Caco-2 (cell line): ENCODE results near the gene TRIM2. TPM values are rescaled to one million over a fixed set of nuclear protein-coding genes. Genes with fewer than 3 reads are reported as not detected.

Experiments
- BruUV-seq: library from RNA; stranded (reverse); fragments of 400-500 nt; replicated peaks from 2 replicates; lab custom pipeline; 2021; lab: Mats Ljungman, UMichigan
- CTCF ChIA-PET: fragments of 300-600 bp; sonication (Branson Sonifier 250); formaldehyde crosslinking; loops from one replicate; lab custom pipeline; 2022; ENCODE audit warnings: antibody characterized with exemption; lab: Charles Lee
- POLR2A ChIA-PET: fragments of 300-600 bp; sonication (Branson Sonifier 250); formaldehyde crosslinking; loops from one replicate; lab custom pipeline; 2022; ENCODE audit warnings: antibody characterized with exemption; lab: Charles Lee
- DNase-seq, 2 experiments: peaks; one replicate each; pipeline versions ENCODE4 v3.0.0 to v3.0.0-alpha.2; 2020 to 2022
- H3K27me3 ChIP-seq: replicated peaks from 2 replicates; pipeline ENCODE4 v1.6.0; 2011; ENCODE audit warnings: low read length; ENCODE audit not compliant: control insufficient read depth, insufficient read depth
- H3K36me3 ChIP-seq: 2 replicates; pipeline ENCODE4 v1.5.1; 2011; ENCODE audit warnings: low read length; ENCODE audit not compliant: control insufficient read depth, insufficient read depth
- H3K4me1 ChIP-seq: fragments of 250-450 bp; sonication (Bioruptor Pico); 2 replicates; pipeline ENCODE4 v1.5.1; 2020; ENCODE audit warnings: mild to moderate bottlenecking
- H3K4me3 ChIP-seq: 2 replicates; pipeline ENCODE4 v1.5.1; 2011; ENCODE audit warnings: low read depth, mild to moderate bottlenecking, control low read depth, low read length
- H3K9me3 ChIP-seq: fragments of 250-450 bp; sonication (Bioruptor Pico); 2 replicates; pipeline ENCODE4 v1.5.1; 2020; ENCODE audit warnings: mild to moderate bottlenecking, moderate library complexity
- H3K27ac Mint-ChIP-seq: one replicate; pipeline ENCODE4 v1.8.0; 2022; ENCODE audit warnings: mixed read lengths; ENCODE audit not compliant: unreplicated experiment
- H3K27me3 Mint-ChIP-seq: one replicate; pipeline ENCODE4 v1.8.0; 2022; ENCODE audit warnings: mixed read lengths; ENCODE audit not compliant: insufficient read depth, unreplicated experiment
- H3K36me3 Mint-ChIP-seq: one replicate; pipeline ENCODE4 v1.8.0; 2022; ENCODE audit warnings: mild to moderate bottlenecking, mixed read lengths; ENCODE audit not compliant: insufficient read depth, unreplicated experiment
- H3K4me1 Mint-ChIP-seq: one replicate; pipeline ENCODE4 v1.8.0; 2022; ENCODE audit warnings: low read depth, mixed read lengths; ENCODE audit not compliant: unreplicated experiment
- H3K4me3 Mint-ChIP-seq: one replicate; pipeline ENCODE4 v1.8.0; 2022; ENCODE audit warnings: mild to moderate bottlenecking, moderate library complexity, mixed read lengths; ENCODE audit not compliant: unreplicated experiment
- H3K9me3 Mint-ChIP-seq: one replicate; pipeline ENCODE4 v1.8.0; 2022; ENCODE audit warnings: mixed read lengths; ENCODE audit not compliant: unreplicated experiment
- CTCF ChIP-seq, 2 experiments: fragments of 200-600 bp in 1 of 2; IDR thresholded peaks; 1 replicate in 1 of 2; 2 replicates in 1 of 2; pipeline versions ENCODE4 v1.5.1 to v1.8.0; 2011 to 2022; ENCODE audit warnings: antibody characterized with exemption in 1 of 2, control low read depth in 1 of 2, inconsistent platforms in 1 of 2, low read depth in 1 of 2, low read length in 1 of 2, mild to moderate bottlenecking in 1 of 2, moderate library complexity in 1 of 2; ENCODE audit not compliant: insufficient read depth in 1 of 2, severe bottlenecking in 1 of 2, unreplicated experiment in 1 of 2
- intact Hi-C: fragments of 100-400 bp; cut with micrococcal nuclease; formaldehyde crosslinking; loops from one replicate; pipeline ENCODE4 v1.10.0; 2022; ENCODE audit not compliant: unreplicated experiment
- total RNA-seq: library from RNA; stranded (reverse); gene quantifications from 2 replicates; pipeline ENCODE4 v1.2.3, GENCODE V29; 2022

The TRIM2 gene
- total RNA-seq, 1 experiment from 2014 or later: 62.3 TPM

GRCh38 chr4:153327247-153327646 lies 123.0 kb downstream of the TRIM2 start:
- intact Hi-C loops: no loop called here
- DNase-seq: no peak
- Mint-ChIP-seq H3K36me3 (no peaks in the 10 kb centered on the region), H3K4me1 (no peaks in the 10 kb centered on the region), H3K4me3 (no peak overlapping the region), H3K9me3 (no peaks in the 10 kb centered on the region), H3K27ac (no peak overlapping the region), H3K27me3 (no peaks in the 10 kb centered on the region)
- Histone ChIP-seq H3K4me3 (no peak overlapping the region), H3K9me3 (no peaks in the 10 kb centered on the region), H3K4me1 (no peaks in the 10 kb centered on the region), H3K36me3 (no peaks in the 10 kb centered on the region), H3K27me3 (no peaks in the 10 kb centered on the region)
- no TSS peak for BruUV-seq
- ChIA-PET CTCF (no interaction called here), POLR2A (no interaction called here)
- no peak for TF ChIP-seq CTCF (IDR thresholded peaks at IDR 0.05; ENCODE audit: insufficient read depth in 1 of 2, low read depth in 1 of 2, low read length in 1 of 2, severe bottlenecking in 1 of 2, unreplicated experiment in 1 of 2)

GRCh38 chr4:153332936-153333335 lies 128.7 kb downstream of the TRIM2 start:
- Mint-ChIP-seq H3K4me1 (no peaks in the 10 kb centered on the region), H3K27ac (no peak overlapping the region), H3K4me3 (no peak overlapping the region), H3K36me3 (peaks cover 6% of the 10 kb centered on the region), H3K9me3 (no peaks in the 10 kb centered on the region), H3K27me3 (no peaks in the 10 kb centered on the region)
- no peak for DNase-seq
- H3K4me3 ChIP-seq: no peak overlapping the region
- intact Hi-C loops: no loop called here
- CTCF ChIA-PET: no interaction called here
- no TSS peak for BruUV-seq
- no peaks in the 10 kb centered on the region for H3K4me1 ChIP-seq
- H3K27me3 ChIP-seq: no peaks in the 10 kb centered on the region
- POLR2A ChIA-PET: no interaction called here
- no peak for TF ChIP-seq CTCF (IDR thresholded peaks at IDR 0.05; ENCODE audit: insufficient read depth in 1 of 2, low read depth in 1 of 2, low read length in 1 of 2, severe bottlenecking in 1 of 2, unreplicated experiment in 1 of 2)
- no peaks in the 10 kb centered on the region for H3K9me3 ChIP-seq
- no peaks in the 10 kb centered on the region for H3K36me3 ChIP-seq

GRCh38 chr4:153333874-153334273 lies 129.6 kb downstream of the TRIM2 start:
- no TSS peak for BruUV-seq
- Mint-ChIP-seq H3K36me3 (peaks cover 6% of the 10 kb centered on the region), H3K27me3 (no peaks in the 10 kb centered on the region), H3K9me3 (no peaks in the 10 kb centered on the region), H3K4me1 (no peaks in the 10 kb centered on the region), H3K27ac (no peak overlapping the region), H3K4me3 (no peak overlapping the region)
- CTCF ChIA-PET: no interaction called here
- DNase-seq: no peak
- H3K27me3 ChIP-seq: no peaks in the 10 kb centered on the region
- POLR2A ChIA-PET: no interaction called here
- H3K4me3 ChIP-seq: no peak overlapping the region
- H3K36me3 ChIP-seq: no peaks in the 10 kb centered on the region
- H3K9me3 ChIP-seq: no peaks in the 10 kb centered on the region
- no peaks in the 10 kb centered on the region for H3K4me1 ChIP-seq
- no peak for TF ChIP-seq CTCF (IDR thresholded peaks at IDR 0.05; ENCODE audit: insufficient read depth in 1 of 2, low read depth in 1 of 2, low read length in 1 of 2, severe bottlenecking in 1 of 2, unreplicated experiment in 1 of 2)
- intact Hi-C loops: no loop called here
